Adrenal gland (tissue), 12 donors: ENCODE measurements around the gene CHAMP1. TPM values are rescaled to one million over a fixed set of nuclear protein-coding genes. Genes with fewer than 3 reads are reported as not detected.
A peak's percentile ranks its signal among the peaks of the same experiment; 100 is the strongest.

ENCODE experiments used
- DNase-seq, 7 donors: peaks; one replicate each; pipeline ENCODE4 v3.0.0-alpha.2; 2019 to 2020
- H3K27ac ChIP-seq, 5 donors: fragments of 200-600 bp; sonication (generic) in 4 of 5; 1 replicate in 3 of 5; 2 replicates in 2 of 5; pipeline versions ENCODE4 v1.5.1 to v1.8.0; 2016 to 2020; ENCODE audit warnings: mild to moderate bottlenecking in 1 of 5
- H3K27me3 ChIP-seq: fragments of 200-600 bp; 2 replicates; pipeline ENCODE4 v1.8.0; 2021
- H3K36me3 ChIP-seq, 2 donors: fragments of 200-600 bp; replicated peaks in 1 of 2; 1 replicate in 1 of 2; 2 replicates in 1 of 2; pipeline versions ENCODE4 v1.5.1 to v1.8.0; 2018 to 2022
- H3K4me1 ChIP-seq, 2 donors: fragments of 200-600 bp; replicated peaks in 1 of 2; 1 replicate in 1 of 2; 2 replicates in 1 of 2; pipeline versions ENCODE4 v1.5.1 to v1.8.0; 2018 to 2021
- H3K4me3 ChIP-seq, 4 donors: fragments of 200-600 bp; sonication (generic) in 3 of 4; one replicate each; pipeline ENCODE4 v1.5.1; 2016 to 2018
- H3K9me3 ChIP-seq, 3 donors: fragments of 200-600 bp; sonication (generic) in 1 of 3; replicated peaks in 1 of 3; 1 replicate in 2 of 3; 2 replicates in 1 of 3; pipeline versions ENCODE4 v1.5.1 to v1.8.0; 2016 to 2021
- POLR2A ChIP-seq, 2 donors: fragments of 450-650 bp; IDR thresholded peaks; one replicate each; pipeline ENCODE4 v1.6.1; 2017; ENCODE audit warnings: antibody characterized with exemption in 2 of 2, mild to moderate bottlenecking in 2 of 2, moderate library complexity in 1 of 2
- WGBS, 4 donors: extraction: QIAGEN DNeasy Blood & Tissue Kit in 2 of 4; methylation state at CpG; one replicate each; pipeline versions ENCODE4 v1.1.5 to v1.1.7; 2013 to 2017; 5-methylcytosine and 5-hydroxymethylcytosine counted together
- intact Hi-C, 2 donors: fragments of 100-400 bp; cut with DNase I; formaldehyde crosslinking; loops; one replicate each; pipeline versions ENCODE4 v1.14.1 to v1.15.0; 2022 to 2023
- polyA plus RNA-seq, 3 donors: library from polyadenylated mRNA; stranded (reverse); fragments of 200-250 nt in 2 of 3; fragments of 350-450 nt in 1 of 3; fragmentation: Illumina TruSeq in 1 of 3; extraction: RNeasy Lipid Tissue Mini Kit (QIAGEN cat#74804) in 1 of 3; gene quantifications; one replicate each; pipeline ENCODE4 v1.2.3, GENCODE V29; 2013 to 2014
- total RNA-seq, 9 donors: library from RNA; depleted of rRNA in 4 of 9; stranded (reverse); fragments of >200 nt in 4 of 9; fragments of 120-200 nt in 1 of 9; fragmentation: NEBNext Ultra II Directional in 1 of 9; extraction: Animal tissue kit (Norgen Biotek cat#: 25700) in 1 of 9; gene quantifications; one replicate each; pipeline versions ENCODE4 v1.1.0 to v1.2.4, GENCODE V29; 2013 to 2023
- TF ChIP-seq, protein P1 (sequence below), 6 experiments: fragments of 450-650 bp in 4 of 6; fragments of 200-600 bp in 2 of 6; sonication (generic) in 1 of 6; IDR thresholded peaks; 1 replicate in 5 of 6; 2 replicates in 1 of 6; pipeline versions ENCODE4 v1.5.1 to v1.8.0; 2016 to 2021; ENCODE audit warnings: antibody characterized with exemption in 6 of 6, mild to moderate bottlenecking in 2 of 6, moderate library complexity in 1 of 6
- donor health status: healthy with polysubstance abuse.
- donor health status: Bipolar disorder and iron deficiency.
- donor health status: DM: yes; HTN: yes; CAD: no.
- donor health status: DM: no; HTN: no; CAD: no.
- donor health status: DM: no; HTN: no; CAD: no.
- donor health status: DM: yes; HTN: yes; CAD: no.

CHAMP1 gene
- total and polyA plus RNA-seq, 12 donors, result 3.8 to 23.9 (median 19.4) TPM

DNA sequence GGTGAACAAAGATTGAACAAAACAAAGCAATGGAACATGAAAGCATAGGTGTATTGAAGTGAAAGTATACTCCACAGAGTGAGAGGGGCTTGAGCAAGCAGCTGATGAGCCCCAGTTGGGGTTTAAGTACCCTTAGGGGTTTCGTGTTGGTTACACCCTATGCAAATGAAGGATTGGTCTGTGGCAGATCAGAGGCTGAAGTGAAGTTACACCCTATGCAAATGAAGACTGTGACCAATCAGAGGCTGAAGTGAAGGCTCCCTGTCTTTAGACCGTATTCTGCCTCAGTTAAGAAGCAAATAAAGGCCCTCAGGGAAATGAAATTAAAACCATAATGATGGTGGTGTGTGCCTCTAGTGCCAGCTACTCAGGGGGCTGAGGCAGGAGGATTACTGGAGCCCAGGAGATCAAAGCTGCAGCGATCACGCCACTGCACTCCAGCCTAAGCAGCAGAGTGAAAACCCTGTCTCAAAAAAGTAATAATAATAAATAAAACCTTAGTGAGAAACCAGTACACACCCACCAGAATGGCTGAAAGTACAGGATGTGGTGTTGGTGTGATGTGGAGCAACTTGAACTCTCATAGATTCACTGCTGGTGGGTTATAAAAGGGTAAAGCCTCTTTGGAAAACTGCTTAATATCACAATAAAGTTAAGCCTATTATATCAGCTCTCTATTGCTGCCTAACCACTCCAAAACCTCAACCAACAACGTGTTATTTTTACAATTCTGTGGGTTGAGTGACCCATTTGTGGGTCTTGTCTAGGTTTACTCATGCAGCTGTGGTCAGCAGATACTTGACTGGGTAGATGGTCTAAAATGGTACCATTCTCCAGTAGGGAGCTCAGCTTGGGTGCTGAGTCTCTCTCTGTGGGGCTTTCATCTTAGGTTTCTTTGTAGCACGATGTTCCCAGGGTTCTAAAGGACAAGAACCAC is 45.7 kb upstream of the CHAMP1 start:
- TF ChIP-seq, protein P1, sequence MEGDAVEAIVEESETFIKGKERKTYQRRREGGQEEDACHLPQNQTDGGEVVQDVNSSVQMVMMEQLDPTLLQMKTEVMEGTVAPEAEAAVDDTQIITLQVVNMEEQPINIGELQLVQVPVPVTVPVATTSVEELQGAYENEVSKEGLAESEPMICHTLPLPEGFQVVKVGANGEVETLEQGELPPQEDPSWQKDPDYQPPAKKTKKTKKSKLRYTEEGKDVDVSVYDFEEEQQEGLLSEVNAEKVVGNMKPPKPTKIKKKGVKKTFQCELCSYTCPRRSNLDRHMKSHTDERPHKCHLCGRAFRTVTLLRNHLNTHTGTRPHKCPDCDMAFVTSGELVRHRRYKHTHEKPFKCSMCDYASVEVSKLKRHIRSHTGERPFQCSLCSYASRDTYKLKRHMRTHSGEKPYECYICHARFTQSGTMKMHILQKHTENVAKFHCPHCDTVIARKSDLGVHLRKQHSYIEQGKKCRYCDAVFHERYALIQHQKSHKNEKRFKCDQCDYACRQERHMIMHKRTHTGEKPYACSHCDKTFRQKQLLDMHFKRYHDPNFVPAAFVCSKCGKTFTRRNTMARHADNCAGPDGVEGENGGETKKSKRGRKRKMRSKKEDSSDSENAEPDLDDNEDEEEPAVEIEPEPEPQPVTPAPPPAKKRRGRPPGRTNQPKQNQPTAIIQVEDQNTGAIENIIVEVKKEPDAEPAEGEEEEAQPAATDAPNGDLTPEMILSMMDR (IDR thresholded peaks at IDR 0.05), result no peak
- TF ChIP-seq POLR2A (IDR thresholded peaks at IDR 0.05), result no peak
- H3K27ac ChIP-seq, result no peak overlapping the region
- intact Hi-C loops, result no loop called here
- no peaks in the 10 kb centered on the region for H3K9me3 ChIP-seq
- peaks cover 0 to 68% of the 10 kb centered on the region in 2 donors for H3K36me3 ChIP-seq
- no peak for DNase-seq
- 95 to 96% (median 95%) methylated on average over 6 of the region's 6 CpGs for WGBS, 4 donors
- no peaks in the 10 kb centered on the region for H3K27me3 ChIP-seq
- H3K4me3 ChIP-seq, result no peak overlapping the region
- no peaks in the 10 kb centered on the region for H3K4me1 ChIP-seq

DNA sequence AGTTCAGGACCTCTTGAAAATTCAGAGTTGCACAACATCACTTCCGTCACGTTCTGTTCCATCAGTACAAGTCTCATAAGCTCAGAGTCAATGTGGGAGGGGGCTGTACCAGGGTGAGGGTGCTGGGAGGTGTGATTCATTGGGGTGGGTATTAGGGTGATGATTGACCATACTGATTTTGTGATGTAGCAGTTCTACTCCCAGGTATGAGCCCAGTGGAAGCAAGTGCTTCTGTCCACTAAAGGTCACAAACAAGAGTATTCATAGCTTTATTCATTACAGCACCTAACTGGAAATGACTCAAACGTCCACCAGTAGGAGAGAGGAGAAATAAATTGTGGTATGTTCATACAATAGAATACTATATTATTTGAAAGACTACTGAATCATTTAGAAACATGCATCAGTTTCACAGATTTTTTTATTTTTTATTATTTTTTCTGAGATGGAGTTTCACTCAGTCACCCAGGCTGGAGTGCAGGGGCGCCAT is 45.0 kb upstream of the CHAMP1 start:
- H3K4me3 ChIP-seq, result no peak overlapping the region
- H3K36me3 ChIP-seq, result peaks cover 0 to 61% of the 10 kb centered on the region in 2 donors
- no peaks in the 10 kb centered on the region for H3K9me3 ChIP-seq
- TF ChIP-seq, protein P1 (IDR thresholded peaks at IDR 0.05), result no peak
- no peak for TF ChIP-seq POLR2A (IDR thresholded peaks at IDR 0.05)
- H3K4me1 ChIP-seq, result no peaks in the 10 kb centered on the region
- 82 to 92% (median 88%) methylated on average over 4 of the region's 4 CpGs for WGBS, 4 donors
- no peak for DNase-seq
- no peak overlapping the region for H3K27ac ChIP-seq
- H3K27me3 ChIP-seq, result no peaks in the 10 kb centered on the region
- intact Hi-C loops, result no loop called here

DNA sequence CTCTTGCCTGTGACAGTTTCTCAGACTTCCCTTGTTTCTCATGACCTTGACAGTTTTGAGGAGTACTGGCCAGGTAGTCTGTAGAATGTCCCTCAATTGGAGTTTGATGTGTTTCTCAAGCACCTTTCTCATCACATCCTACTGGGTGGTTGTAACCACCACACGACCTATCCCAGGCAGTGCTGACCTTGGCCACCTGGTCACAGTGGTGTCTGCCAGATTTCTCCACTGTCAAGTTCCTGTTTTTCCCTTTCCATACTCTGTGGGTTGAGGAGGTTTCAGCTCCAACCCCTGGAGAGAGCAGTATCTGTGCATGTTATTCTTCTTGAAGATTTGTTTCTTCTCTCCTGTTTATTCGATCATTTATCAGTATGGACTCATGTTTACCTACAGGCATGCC is 41.3 kb upstream of the CHAMP1 start:
- no peak overlapping the region for H3K4me3 ChIP-seq
- no peak overlapping the region for H3K27ac ChIP-seq
- H3K4me1 ChIP-seq, result no peaks in the 10 kb centered on the region
- peaks cover 0 to 27% of the 10 kb centered on the region in 2 donors for H3K36me3 ChIP-seq
- H3K27me3 ChIP-seq, result no peaks in the 10 kb centered on the region
- no peak for DNase-seq
- no peak for TF ChIP-seq POLR2A (IDR thresholded peaks at IDR 0.05)
- H3K9me3 ChIP-seq, result no peaks in the 10 kb centered on the region
- 53 to 70% (median 60%) methylated on average over 2 of the region's 2 CpGs for WGBS, 4 donors
- intact Hi-C loops, result no loop called here

DNA sequence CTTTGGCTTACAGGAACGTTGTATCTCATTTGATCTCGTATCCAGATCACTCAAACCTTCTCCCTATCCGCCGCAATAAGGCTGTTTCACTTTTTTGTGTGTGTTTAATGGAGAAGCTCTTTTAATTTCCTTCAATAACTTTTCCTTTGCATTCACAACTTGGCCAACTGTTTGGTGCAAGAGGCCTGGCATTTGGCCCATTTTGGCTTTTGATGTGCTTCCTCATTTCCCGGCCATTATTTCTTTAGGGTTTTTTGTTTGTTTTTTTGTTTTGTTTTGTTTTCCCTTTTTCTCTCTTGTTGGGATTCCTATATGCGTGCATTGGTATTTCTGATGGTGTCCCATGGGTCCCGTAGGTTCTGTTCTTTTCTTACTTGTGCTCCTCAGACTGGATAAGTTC is 39.0 kb upstream of the CHAMP1 start:
- peak in 1 of 7 donors; percentile 46 for DNase-seq
- WGBS, 4 donors, result 82 to 87% (median 86%) methylated on average over 7 of the region's 7 CpGs
- Histone ChIP-seq H3K4me3 (no peak overlapping the region), H3K27ac (no peak overlapping the region), H3K36me3 (peaks cover 0 to 13% of the 10 kb centered on the region in 2 donors), H3K9me3 (no peaks in the 10 kb centered on the region), H3K4me1 (peaks cover 2 to 8% of the 10 kb centered on the region in 2 donors), H3K27me3 (no peaks in the 10 kb centered on the region)
- TF ChIP-seq POLR2A (IDR thresholded peaks at IDR 0.05), result no peak
- TF ChIP-seq, protein P1 (IDR thresholded peaks at IDR 0.05), result no peak
- intact Hi-C loops, result no loop called here
